Smooth muscle cell of bladder (primary cell): ENCODE results near the gene RGPD8. TPM values are rescaled to one million over a fixed set of nuclear protein-coding genes. Genes with fewer than 3 reads are reported as not detected.

ENCODE experiments used
- total RNA-seq: library from RNA; depleted of rRNA; stranded (reverse); fragments of >200 nt; gene quantifications from 2 replicates; pipeline ENCODE4 v1.2.3, GENCODE V29; 2014

Gene RGPD8
- 9.2 and 11.1 TPM in 2 replicates for total RNA-seq

GRCh38 chr2:112433480-112433879, at the start of gene RGPD8:
Gene RGPD8 (minus strand): TSS chr2:112433645. CDS start chr2:112433453, 192 bp downstream.

GRCh38 chr2:112481528-112482233, 48.2 kb upstream of the RGPD8 start, which contains the start of gene TTL:
Gene TTL (plus strand): TSS chr2:112482156. CDS start chr2:112482345, 189 bp downstream.

Other genes with a start within 250 kb of the RGPD8 start
- 1.8 and 3.4 TPM in 2 replicates for gene ZC3H8, start 178.6 kb downstream of the RGPD8 start, total RNA-seq
- gene ZC3H6, start 158.0 kb downstream of the RGPD8 start, total RNA-seq: 3.1 and 3.4 TPM in 2 replicates
- 14.4 and 25.2 TPM in 2 replicates for gene TTL, start 48.5 kb upstream of the RGPD8 start, total RNA-seq
- 9.7 and 11.5 TPM in 2 replicates for gene POLR1B, start 108.8 kb upstream of the RGPD8 start, total RNA-seq
- gene CHCHD5, start 151.0 kb upstream of the RGPD8 start, total RNA-seq: 12.0 and 14.2 TPM in 2 replicates
- 28.2 and 42.7 TPM in 2 replicates for gene SLC20A1, start 212.3 kb upstream of the RGPD8 start, total RNA-seq